ENCODE results near the gene ALDH4A1. TPM values are rescaled to one million over a fixed set of nuclear protein-coding genes. Genes with fewer than 3 reads are reported as not detected.
"Not testable (repeated sequence)": the region's sequence is repeated elsewhere in the genome, so short reads cannot be mapped to it uniquely, and the experiment has no call there.

ALDH4A1 gene
- total and polyA plus RNA-seq, 12 donors: 11.3 to 46.9 (median 19.8) TPM

DNA sequence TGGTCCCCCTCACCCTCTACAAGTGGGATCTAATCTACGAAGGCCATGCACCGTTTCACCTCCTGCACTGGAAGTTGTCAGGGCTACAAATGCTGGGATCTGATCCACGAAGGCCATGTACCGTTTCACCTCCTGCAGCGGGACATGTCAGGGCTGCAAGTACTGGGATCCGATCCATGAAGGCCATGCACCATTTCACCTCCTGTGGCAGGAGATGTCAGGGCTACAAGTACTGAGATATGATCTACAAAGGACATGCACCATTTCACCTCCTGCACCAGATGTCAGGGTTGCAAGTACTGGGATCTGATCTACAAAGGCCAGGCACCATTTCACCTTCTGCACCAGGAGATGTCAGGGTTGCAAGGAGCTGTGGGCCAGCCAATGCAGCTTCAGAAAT, 7.0 kb downstream of the ALDH4A1 start:
- WGBS, 4 donors: 38 to 60% (median 49%) methylated on average over 1 to 6 of the region's 6 CpGs
- Histone ChIP-seq H3K27me3 (no peaks in the 10 kb centered on the region), H3K9me3 (replicated peaks in 1 of 3) (no peaks in the 10 kb centered on the region), H3K4me1 (replicated peaks in 1 of 2) (peaks cover 0 to 16% of the 10 kb centered on the region in 2 donors), H3K36me3 (replicated peaks in 1 of 2) (no peaks in the 10 kb centered on the region), H3K4me3 (no peak overlapping the region), H3K27ac (peak overlapping the region in 2 of 5 donors; percentile 0 to 67)
- TF ChIP-seq, protein P1, sequence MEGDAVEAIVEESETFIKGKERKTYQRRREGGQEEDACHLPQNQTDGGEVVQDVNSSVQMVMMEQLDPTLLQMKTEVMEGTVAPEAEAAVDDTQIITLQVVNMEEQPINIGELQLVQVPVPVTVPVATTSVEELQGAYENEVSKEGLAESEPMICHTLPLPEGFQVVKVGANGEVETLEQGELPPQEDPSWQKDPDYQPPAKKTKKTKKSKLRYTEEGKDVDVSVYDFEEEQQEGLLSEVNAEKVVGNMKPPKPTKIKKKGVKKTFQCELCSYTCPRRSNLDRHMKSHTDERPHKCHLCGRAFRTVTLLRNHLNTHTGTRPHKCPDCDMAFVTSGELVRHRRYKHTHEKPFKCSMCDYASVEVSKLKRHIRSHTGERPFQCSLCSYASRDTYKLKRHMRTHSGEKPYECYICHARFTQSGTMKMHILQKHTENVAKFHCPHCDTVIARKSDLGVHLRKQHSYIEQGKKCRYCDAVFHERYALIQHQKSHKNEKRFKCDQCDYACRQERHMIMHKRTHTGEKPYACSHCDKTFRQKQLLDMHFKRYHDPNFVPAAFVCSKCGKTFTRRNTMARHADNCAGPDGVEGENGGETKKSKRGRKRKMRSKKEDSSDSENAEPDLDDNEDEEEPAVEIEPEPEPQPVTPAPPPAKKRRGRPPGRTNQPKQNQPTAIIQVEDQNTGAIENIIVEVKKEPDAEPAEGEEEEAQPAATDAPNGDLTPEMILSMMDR (IDR thresholded peaks at IDR 0.05): no peak
- TF ChIP-seq POLR2A (IDR thresholded peaks at IDR 0.05): no peak
- DNase-seq: peak in 1 of 7 donors; percentile 30
- intact Hi-C loops (cut with DNase I): no loop called here

DNA sequence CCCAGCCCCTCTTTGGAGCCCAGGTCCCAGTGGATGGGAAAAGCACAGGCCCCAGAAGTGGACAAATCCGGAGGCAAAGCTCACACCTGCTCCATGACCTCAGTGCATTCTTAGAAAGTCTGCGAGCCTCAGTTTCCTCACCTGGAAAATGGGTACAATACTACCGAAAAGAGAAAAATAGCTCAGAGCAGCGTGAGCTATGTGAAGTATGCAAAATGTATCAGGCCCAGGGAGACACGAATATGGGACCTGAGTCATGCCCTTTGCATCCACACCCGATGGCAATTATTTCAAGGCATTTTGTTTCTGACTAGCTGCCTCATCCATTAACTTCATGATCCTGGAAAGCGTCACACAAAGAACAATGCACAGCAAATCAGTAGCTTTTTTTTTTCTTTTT, 9.2 kb downstream of the ALDH4A1 start:
- no peak for TF ChIP-seq POLR2A (IDR thresholded peaks at IDR 0.05)
- TF ChIP-seq, protein P1 (IDR thresholded peaks at IDR 0.05): no peak
- WGBS, 4 donors: 88 to 92% (median 89%) methylated on average over 7 of the region's 7 CpGs
- intact Hi-C loops (cut with DNase I): no loop called here

DNA sequence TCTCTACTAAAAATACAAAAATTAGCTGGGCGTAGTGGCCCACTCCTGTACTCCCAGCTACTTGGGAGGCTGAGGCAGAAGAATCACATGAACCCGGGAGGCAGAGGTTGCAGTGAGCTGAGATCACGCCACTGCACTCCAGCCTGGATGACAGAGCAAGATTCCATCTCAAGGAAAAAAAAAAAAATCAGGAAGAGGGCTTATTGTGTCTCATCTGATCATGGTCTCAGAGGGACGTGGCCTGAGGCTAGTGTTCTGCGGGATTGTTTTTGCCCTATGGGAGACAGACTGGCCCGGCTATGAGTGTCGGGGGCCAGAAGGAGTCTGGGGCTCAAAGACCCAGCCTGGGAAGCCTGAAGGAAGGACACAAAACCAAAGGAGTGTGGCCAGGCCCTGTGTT, 10.5 kb downstream of the ALDH4A1 start:
- H3K4me1 ChIP-seq (replicated peaks in 1 of 2): peaks cover 0 to 16% of the 10 kb centered on the region in 2 donors
- H3K4me3 ChIP-seq; intact Hi-C loops (cut with DNase I); H3K9me3 ChIP-seq (replicated peaks in 1 of 3); DNase-seq; H3K27me3 ChIP-seq; H3K36me3 ChIP-seq (replicated peaks in 1 of 2): not testable (repeated sequence)
- 75 to 87% (median 80%) methylated on average over 7 of the region's 7 CpGs for WGBS, 4 donors
- peak overlapping the region in 1 of 5 donors; percentile 35 for H3K27ac ChIP-seq

More for the DNA sequence above, 9.2 kb downstream of the ALDH4A1 start:
- DNase-seq: no peak
- Histone ChIP-seq H3K9me3 (replicated peaks in 1 of 3) (no peaks in the 10 kb centered on the region), H3K27me3 (no peaks in the 10 kb centered on the region), H3K4me1 (replicated peaks in 1 of 2) (peaks cover 0 to 16% of the 10 kb centered on the region in 2 donors), H3K4me3 (no peak overlapping the region), H3K36me3 (replicated peaks in 1 of 2) (no peaks in the 10 kb centered on the region), H3K27ac (no peak overlapping the region)

DNA sequence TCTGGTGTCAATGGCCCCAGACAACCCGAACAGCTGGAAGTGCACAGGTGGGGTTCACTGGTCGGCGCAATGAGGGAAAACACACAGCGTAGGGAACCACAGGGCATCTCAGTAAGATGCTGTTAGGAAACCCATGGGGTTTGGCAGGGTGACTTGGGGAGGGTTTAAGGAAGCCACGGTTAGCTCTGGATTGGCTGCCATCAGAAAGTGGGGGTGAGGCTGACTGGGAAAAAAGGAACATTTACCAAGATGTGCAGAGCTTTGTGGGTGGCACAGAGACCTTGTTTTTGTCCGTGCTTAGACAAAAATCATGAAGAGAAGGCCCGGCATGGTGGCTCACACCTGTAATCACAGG, 11.0 kb downstream of the ALDH4A1 start:
- H3K9me3 ChIP-seq (replicated peaks in 1 of 3): no peaks in the 10 kb centered on the region
- peak overlapping the region in 1 of 5 donors; percentile 5 for H3K27ac ChIP-seq
- H3K4me3 ChIP-seq: no peak overlapping the region
- intact Hi-C loops (cut with DNase I): no loop called here
- no peak for DNase-seq
- H3K4me1 ChIP-seq (replicated peaks in 1 of 2): peaks cover 0 to 16% of the 10 kb centered on the region in 2 donors
- 89 to 92% (median 92%) methylated on average over 7 of the region's 7 CpGs for WGBS, 4 donors
- no peaks in the 10 kb centered on the region for H3K27me3 ChIP-seq
- TF ChIP-seq, protein P1 (IDR thresholded peaks at IDR 0.05): no peak
- TF ChIP-seq POLR2A (IDR thresholded peaks at IDR 0.05): no peak
- no peaks in the 10 kb centered on the region for H3K36me3 ChIP-seq (replicated peaks in 1 of 2)

DNA sequence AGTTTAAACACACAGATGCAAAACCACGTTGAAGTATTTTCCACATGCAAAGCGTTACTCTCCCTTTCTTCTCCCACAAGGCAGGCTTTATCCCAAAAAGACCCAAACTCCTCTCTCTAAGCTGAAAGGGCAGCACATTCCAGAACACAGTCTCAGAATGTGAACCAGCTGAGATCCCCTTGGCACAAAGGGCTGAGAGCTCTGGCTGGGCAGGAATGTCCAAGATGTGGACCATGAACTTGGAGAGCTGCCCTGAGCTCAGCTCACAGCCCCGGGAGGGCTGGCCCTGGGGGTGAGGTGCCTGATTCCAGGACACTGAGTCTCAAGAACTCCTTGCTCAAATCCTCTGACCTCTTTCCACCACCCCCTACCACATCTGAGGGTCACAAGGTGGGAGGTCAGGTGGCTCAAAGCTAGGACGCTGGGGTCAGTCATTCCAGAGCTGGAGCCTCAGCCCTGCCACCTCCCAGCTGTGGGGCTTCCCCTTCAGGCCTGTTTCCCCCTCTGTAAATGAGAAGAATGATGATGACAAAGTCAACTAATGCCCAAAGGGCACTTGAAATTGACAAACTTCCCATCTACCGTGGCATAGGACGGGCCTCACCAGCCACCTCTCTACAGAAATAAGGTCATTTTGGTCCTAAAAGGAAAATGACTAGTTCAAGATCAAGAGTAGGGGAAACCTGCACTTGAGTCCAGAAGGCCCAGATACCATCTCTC, 11.5 kb downstream of the ALDH4A1 start:
- intact Hi-C loops (cut with DNase I): no loop called here
- no peaks in the 10 kb centered on the region for H3K36me3 ChIP-seq (replicated peaks in 1 of 2)
- peak in 1 of 7 donors; percentile 17 for DNase-seq
- H3K4me1 ChIP-seq (replicated peaks in 1 of 2): peaks cover 0 to 16% of the 10 kb centered on the region in 2 donors
- no peaks in the 10 kb centered on the region for H3K27me3 ChIP-seq
- no peaks in the 10 kb centered on the region for H3K9me3 ChIP-seq (replicated peaks in 1 of 3)
- no peak for TF ChIP-seq POLR2A (IDR thresholded peaks at IDR 0.05)
- TF ChIP-seq, protein P1 (IDR thresholded peaks at IDR 0.05): no peak
- WGBS, 4 donors: 73 to 82% (median 80%) methylated on average over 6 of the region's 6 CpGs
- H3K4me3 ChIP-seq: no peak overlapping the region
- H3K27ac ChIP-seq: peak overlapping the region in 2 of 5 donors; percentile 5 to 38

Data from adrenal gland (tissue), 12 donors.